HG02938 (cell line): ENCODE measurements around the gene SAMD4A.
"Not testable (repeated sequence)": the region's sequence is repeated elsewhere in the genome, so short reads cannot be mapped to it uniquely, and the experiment has no call there.

ENCODE experiments used
- ATAC-seq: cut with Tn5 transposase; IDR thresholded peaks from one replicate; pipeline ENCODE4 v1.9.1; 2021; ENCODE audit warnings: mild to moderate bottlenecking, moderate library complexity; ENCODE audit not compliant: unreplicated experiment

SAMD4A gene

GRCh38 chr14:54792288-54792687, 225.4 kb downstream of the SAMD4A start:
- ATAC-seq = no peak

- no peak for ATAC-seq
These were observed 227.2 kb downstream of the SAMD4A start for GRCh38 chr14:54794159-54794558.

- ATAC-seq = no peak
These were observed 227.9 kb downstream of the SAMD4A start for GRCh38 chr14:54794796-54795195.

- ATAC-seq = no peak
These were observed 230.0 kb downstream of the SAMD4A start for GRCh38 chr14:54796961-54797360.

- ATAC-seq = no peak
These were observed 230.6 kb downstream of the SAMD4A start for GRCh38 chr14:54797556-54797955.

- ATAC-seq = no peak
These were observed 231.1 kb downstream of the SAMD4A start for GRCh38 chr14:54797986-54798385.

GRCh38 chr14:54798465-54799124, 231.7 kb downstream of the SAMD4A start:
- ATAC-seq = no peak

GRCh38 chr14:54801482-54801881, 234.6 kb downstream of the SAMD4A start:
- not testable (repeated sequence) for ATAC-seq

- no peak for ATAC-seq
These were observed 236.5 kb downstream of the SAMD4A start for GRCh38 chr14:54803396-54803795.

GRCh38 chr14:54803926-54804537, 237.1 kb downstream of the SAMD4A start:
- ATAC-seq = no peak

- ATAC-seq = no peak
These were observed 237.7 kb downstream of the SAMD4A start for GRCh38 chr14:54804538-54805041.

GRCh38 chr14:54805070-54805444, 238.1 kb downstream of the SAMD4A start:
- no peak for ATAC-seq

- ATAC-seq = peak; percentile 63
These were observed 238.8 kb downstream of the SAMD4A start for GRCh38 chr14:54805445-54806322.

- no peak for ATAC-seq
These were observed 239.7 kb downstream of the SAMD4A start for GRCh38 chr14:54806616-54807015.

GRCh38 chr14:54807428-54807827, 240.5 kb downstream of the SAMD4A start:
- no peak for ATAC-seq

- ATAC-seq = no peak
These were observed 241.0 kb downstream of the SAMD4A start for GRCh38 chr14:54807881-54808280.

- no peak for ATAC-seq
These were observed 241.6 kb downstream of the SAMD4A start for GRCh38 chr14:54808326-54809161.

- no peak for ATAC-seq
These were observed 242.8 kb downstream of the SAMD4A start for GRCh38 chr14:54809767-54810166.

GRCh38 chr14:54812617-54813016, 245.7 kb downstream of the SAMD4A start:
- ATAC-seq = no peak

GRCh38 chr14:54813081-54813480, 246.2 kb downstream of the SAMD4A start:
- ATAC-seq = no peak

- no peak for ATAC-seq
These were observed 247.1 kb downstream of the SAMD4A start for GRCh38 chr14:54814076-54814475.
